IPS-NIHi7 (cell line): Measurements from ENCODE around the gene STOM.

Experiments
- DNase-seq: peaks from one replicate; pipeline ENCODE4 v3.0.0; 2012; ENCODE audit warnings: mixed read lengths; ENCODE audit errors: extremely low spot score

Gene STOM

DNA sequence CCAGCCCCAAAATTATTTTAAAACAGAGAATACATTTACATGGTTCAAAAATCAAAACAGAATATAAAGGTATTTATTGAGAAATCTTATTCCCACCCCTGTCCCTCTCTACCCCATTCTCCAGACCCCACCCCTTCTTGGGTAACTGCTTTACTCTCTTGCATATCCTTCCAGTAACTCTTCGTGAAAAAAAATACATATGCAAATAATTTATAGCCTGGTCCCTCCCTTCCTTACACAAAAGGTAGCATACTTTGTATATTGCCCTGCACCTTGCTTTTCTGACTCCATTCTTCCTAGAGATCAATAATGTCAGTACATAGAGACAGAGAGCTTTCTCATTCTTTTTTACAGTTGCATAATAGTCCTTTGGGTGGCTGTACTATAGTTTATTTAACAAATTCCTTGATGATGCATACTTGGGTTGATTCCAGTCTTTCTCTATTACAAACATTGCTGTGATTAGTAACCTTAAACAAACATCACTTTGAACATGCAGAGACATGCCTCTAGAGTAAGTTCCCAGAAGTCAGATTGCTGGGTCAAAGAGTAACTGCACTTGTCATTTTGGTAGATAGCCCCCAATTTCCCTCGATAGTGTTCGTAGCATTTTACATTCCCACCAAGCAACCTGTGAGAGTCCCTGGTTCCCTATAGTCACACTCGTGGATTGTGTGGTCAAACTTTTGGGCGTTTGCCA, 47.9 kb downstream of the STOM start:
- no peak for DNase-seq

DNA sequence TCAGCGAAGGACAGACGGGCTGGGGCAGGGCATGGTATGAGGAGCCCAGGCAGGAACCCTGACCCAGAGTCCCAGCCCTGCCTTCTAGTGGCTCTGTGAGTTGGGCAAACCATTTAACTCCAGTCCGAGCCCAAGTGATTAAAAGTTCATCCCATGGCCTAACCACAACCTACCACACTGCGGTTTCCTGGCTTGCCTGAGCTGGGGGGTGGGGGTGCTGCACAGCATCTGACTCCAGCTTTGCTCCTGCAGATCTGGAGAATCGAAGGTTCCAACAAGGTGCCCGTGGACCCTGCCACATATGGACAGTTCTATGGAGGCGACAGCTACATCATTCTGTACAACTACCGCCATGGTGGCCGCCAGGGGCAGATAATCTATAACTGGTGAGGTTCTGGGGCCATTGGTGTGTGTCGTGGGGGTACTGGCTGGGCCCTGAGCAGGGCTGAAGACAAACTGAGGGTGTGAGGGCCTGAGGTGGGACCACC, 49.0 kb downstream of the STOM start:
- no peak for DNase-seq

DNA sequence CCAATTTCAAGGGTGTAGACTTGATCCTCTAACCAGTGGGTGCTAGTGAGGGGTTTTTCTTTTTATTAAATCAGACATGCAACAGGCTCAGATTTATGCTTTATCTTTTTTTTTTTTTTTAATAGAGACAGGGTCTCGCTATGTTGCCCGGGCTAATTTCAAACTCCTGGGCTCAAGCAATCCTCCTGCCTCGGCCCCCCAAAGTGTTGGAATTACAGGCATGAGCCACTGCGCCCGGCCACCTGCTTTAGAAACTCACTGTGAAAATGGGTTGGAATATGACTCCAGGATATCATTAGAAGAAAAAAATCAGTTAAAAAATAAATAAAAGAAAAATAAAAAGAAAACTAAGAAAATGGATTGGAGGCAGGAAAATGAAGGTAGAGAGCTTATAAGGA, 50.7 kb downstream of the STOM start:
- DNase-seq = no peak

DNA sequence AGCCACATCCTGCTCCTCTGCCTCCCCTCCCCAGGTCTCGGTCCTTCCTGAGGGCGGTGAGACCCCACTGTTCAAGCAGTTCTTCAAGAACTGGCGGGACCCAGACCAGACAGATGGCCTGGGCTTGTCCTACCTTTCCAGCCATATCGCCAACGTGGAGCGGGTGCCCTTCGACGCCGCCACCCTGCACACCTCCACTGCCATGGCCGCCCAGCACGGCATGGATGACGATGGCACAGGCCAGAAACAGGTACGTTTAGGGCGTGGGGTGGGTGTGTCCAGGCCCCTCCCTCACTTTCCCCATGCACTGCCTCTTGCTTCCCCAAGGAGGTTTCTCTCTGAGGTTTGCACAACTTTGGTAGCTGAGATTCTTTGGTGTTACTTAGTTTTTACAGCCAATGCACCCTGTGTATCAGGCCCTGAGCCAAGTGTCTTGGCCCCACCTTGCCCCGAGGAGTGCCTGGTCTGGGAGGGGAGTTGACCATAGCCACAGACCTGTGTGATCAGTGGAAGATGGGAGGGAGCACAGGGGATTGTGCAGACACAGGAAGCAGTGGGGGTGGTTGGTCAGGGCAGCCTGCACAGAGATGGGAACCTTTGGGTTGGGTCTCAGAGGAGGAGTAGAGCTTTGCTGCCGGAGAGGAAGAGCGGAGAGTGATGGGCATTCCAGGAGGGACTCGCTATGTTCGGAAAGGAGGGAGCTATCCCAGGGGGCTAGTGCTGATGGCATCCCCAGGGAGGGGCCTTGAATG, 51.2 kb downstream of the STOM start:
- no peak for DNase-seq

DNA sequence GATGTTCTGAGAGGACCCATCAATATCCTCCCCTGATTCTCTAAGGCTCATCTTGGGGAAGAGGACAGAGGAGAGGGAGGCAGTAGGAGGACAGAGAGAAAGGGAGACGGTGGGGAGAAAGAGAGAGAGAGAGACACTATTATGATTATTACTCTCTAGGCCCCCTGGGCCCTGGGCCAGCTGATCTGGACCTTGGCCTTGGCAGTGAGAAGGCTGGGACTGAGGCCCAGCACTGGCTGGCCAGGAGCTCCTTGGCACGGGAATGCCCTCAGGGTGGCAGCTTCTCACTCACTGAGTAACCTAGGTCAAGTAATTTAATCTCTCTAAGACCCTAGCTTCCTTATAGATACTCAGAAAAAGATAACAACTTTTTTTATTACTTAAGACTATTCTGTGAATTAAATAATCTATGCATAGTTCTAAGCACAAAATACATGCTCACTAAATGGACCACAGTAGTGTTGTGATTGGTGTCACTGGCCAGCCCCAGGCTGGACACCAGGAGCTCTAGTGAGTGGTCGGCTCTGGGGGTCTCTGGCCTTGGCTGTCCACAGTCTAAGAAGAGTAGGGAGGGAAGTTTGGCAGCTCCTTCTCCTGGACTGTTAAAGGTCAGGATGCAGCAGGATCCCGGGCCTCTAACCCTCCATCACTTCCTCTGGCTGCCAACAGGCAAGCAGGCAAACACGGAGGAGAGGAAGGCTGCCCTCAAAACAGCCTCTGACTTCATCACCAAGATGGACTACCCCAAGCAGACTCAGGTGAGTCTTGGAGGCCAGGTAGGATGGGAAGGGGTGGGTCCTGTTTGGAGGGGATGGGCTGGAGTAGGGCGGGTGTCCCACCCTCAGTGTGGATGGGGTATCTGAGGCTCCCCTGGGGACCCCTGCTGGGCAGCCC, 52.1 kb downstream of the STOM start:
- no peak for DNase-seq

DNA sequence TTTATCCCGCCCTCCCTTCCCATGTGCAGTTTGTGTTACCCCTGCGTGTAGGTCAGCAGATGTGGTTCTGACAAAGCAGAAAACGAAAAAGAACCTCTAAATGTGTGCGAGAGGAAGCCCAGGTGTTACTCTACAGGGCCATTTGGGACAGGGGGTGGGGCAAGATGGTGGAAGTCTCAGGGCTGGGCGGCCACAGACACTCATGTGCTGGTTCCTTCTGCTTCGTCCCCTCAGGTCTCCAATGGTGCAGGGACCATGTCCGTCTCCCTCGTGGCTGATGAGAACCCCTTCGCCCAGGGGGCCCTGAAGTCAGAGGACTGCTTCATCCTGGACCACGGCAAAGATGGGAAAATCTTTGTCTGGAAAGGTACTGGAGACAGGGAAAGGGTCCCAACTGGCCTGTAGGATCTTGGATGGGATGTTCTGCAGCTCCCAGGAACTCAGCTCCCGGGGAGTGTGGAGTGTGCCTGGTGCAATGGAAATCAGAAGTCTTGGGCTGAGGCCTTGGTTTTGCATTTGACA, 53.1 kb downstream of the STOM start:
- DNase-seq = no peak

DNA sequence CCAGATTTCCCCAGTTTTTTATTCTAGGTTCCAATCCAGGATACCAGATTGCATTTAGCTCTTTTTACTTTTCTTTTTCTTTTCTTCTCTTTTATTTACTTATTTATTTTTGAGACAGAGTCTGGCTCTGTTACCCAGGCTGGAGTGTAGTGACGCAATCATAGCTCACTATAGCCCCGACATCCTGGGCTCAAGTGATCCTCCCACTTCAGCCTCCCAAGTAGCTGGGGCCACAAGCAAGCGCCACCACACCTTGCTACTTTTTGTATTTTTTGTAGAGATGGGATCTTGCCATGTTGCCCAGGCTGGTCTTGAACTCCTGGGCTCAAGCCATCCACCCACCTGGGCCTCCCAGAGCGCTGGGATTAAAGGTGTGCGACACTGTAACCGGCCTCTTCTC, 53.7 kb downstream of the STOM start:
- no peak for DNase-seq

DNA sequence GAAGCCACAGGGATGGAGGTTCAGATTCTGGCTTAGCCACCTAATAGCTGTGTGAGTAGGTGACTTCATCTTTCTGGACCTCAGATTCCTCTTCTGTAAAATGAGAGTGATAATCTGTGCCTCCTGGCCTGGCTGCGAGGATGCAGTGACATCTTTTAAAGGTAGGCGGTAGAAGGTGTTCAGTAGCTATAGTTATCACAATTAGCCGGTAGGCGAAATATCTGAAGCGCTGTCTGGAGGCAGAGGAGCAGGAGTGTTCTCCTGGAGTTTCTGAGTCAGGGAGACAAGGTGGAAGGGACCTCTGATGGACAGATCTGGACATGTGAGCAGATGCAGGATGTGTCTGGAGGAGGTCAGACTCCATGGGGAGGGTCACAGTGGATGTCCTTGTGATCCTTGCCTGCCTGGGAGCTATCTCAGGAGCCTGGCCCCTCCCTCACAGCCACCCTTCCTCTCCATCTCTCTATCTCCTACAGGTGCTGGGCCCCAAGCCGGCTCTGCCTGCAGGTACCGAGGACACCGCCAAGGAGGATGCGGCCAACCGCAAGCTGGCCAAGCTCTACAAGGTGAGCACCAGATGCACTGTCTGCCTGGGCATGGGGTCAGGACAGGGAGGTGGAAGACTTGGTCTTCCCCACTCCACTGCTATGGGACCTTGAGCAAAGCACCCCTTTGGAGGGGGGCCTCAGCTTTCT, 56.4 kb downstream of the STOM start:
- DNase-seq = no peak

DNA sequence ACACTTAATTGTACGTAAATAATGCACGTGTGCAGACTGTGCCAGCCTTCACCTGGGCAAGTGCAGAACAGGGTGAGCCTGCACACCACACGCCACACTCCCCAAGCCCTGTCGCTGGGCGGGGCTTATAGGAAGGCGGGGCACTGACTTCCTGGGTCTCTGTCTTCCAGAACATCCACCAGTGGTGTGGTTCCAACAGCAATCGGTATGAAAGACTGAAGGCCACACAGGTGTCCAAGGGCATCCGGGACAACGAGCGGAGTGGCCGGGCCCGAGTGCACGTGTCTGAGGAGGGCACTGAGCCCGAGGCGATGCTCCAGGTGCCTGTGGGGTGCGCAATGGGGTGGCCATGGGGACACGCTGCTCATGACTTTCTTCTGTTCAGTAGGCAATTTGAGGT, 57.9 kb downstream of the STOM start:
- no peak for DNase-seq

DNA sequence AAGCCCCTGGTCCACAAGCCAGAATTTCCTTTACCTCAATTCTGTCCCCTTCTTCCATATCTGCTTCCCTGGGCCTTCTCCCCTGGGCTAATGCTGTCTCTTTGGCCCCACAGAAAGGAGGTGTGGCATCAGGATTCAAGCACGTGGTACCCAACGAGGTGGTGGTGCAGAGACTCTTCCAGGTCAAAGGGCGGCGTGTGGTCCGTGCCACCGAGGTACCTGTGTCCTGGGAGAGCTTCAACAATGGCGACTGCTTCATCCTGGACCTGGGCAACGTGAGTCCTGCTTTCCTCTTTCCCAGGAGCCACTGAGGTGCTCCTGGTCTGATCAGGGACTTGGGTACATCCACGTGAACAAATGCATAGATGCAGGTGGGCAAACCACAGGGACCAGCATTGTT, 59.5 kb downstream of the STOM start:
- no peak for DNase-seq

DNA sequence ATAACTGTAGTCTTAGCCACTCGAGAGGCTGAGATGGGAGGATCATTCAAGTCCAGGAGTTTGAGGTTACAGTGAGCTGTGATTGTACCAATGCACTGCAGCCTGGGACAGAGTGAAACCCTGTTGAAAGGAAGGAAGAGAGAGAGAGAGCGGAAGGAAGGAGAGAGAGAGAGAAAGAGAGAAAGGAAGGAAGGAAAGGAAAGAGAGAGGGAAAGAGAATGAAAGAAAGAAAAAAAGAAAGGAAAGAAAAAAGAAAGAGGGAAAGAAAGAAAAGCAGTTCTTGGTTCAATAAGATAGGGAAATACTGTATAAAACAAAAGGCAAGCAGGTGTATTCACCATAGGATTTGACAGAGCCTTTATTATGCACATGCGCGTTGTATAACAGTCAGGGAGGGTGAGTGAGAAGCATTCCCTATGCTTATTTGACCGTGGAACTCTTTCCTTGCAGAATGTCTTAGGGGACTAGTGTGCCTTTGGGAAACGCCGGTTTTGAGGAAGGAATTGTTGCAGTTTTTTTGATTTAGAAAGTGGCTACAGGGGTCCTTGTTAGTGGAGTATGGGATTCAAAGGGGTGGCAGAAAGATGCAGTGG, 60.1 kb downstream of the STOM start:
- no peak for DNase-seq

DNA sequence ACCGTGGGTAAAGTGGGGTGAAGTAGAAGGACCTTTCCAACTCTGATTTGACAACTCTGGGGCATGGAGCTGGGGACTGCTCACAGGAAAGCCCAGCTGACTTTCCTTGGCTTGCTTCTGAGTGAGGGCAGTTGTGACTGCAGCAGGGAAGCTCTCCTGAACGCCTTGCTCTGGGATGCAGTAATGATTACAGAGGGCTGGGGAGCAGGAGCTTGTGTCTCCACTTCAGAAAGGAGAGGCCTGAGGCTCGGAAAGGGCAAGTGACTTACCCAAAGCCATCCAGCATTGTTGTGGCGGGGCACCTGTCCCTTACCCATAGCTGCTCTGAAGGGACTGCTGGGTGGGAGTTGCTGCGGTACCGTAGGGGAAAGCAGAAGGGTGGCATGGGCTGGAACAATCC, 60.9 kb downstream of the STOM start:
- DNase-seq = no peak

DNA sequence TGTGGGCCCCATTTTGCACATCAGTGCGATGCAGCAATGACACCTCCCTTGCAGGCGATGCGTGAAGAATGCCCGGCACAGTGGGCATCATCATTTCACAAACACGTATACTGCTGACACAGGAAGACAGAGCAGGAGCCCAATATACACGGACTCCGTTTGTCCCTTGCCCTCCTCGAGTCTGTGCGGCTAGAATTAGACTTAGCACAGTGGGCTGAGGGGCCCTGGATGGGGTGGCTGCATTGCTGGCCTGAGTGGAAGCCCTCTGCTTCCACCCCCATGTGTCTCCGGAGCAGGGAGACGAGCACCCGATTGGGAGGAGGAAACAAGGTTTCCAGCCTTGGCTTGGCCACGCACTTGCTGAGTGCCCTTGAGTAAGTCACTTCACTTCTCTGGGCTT, 61.3 kb downstream of the STOM start:
- DNase-seq = no peak

DNA sequence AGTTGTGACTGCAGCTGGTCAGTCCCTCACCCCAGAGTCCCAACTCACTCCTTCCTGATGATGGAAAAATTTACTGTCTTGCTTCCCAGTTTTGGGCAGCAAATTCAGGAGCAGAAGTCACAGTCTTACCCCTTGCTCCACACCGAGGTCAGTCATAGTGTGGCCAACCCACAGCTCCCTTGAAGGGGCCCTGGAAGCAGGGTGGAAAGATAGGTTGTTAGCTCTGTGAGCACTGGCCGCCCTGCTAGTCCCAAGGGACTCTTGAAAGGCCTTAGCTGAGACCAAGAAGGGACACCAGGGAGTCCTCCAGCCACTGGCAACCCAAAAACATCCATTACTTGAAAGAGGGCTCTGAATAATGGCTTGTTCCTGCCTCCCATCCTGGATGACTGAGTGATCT, 62.1 kb downstream of the STOM start:
- DNase-seq = no peak

DNA sequence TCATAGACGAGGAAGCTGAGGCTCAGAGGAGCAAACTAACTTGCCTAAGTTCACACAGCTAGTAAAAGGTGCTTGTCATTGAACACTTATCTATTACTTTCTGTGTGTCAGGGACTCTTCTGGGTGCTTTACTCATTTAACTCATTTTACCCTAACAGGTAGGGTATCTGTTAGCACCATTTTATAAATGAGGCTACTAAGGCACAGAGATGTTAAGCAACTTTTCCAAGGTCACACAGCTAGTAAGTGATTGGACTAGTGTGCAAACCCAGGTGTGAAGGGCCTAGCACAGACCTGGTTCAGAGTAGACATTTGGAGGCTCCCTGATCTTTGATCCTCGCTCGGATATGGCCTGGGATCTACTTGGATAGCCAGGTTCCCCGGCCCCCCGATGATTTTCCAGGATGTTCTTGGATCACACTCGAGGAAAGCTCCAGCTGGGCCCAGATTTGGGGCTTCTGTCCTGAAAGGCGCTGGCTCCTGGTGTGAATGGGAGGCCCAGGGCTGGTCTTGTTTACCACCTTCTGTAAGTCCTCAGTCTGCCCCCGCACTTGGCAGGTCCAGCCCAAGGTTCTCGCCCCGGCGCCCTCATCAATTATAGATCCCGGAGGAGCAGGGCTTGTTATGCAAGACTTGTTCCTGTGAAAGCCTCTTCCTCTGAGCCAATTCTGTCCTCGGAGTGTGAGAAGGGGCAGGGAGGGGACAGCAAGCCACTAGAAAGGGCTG, 64.6 kb downstream of the STOM start:
- no peak for DNase-seq

DNA sequence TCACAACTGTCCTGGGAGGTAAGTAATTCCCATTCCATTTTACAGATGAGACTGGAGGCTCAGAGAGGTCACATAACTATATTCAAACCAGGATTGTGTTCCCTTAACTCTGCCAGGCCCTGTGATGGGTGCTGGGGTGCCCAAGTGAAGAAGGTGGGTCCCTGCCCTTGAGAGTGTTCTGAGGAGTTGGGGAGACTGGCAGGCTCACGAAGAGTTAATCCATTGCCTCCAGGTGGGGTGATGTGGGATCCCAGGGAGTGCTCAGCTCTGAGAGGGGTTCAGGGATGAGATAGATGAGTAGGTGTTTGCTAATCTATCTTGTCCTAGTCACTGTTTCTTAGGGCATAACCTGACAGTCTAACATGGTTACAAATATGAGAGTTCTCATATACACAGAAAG, 65.3 kb downstream of the STOM start:
- DNase-seq = no peak

DNA sequence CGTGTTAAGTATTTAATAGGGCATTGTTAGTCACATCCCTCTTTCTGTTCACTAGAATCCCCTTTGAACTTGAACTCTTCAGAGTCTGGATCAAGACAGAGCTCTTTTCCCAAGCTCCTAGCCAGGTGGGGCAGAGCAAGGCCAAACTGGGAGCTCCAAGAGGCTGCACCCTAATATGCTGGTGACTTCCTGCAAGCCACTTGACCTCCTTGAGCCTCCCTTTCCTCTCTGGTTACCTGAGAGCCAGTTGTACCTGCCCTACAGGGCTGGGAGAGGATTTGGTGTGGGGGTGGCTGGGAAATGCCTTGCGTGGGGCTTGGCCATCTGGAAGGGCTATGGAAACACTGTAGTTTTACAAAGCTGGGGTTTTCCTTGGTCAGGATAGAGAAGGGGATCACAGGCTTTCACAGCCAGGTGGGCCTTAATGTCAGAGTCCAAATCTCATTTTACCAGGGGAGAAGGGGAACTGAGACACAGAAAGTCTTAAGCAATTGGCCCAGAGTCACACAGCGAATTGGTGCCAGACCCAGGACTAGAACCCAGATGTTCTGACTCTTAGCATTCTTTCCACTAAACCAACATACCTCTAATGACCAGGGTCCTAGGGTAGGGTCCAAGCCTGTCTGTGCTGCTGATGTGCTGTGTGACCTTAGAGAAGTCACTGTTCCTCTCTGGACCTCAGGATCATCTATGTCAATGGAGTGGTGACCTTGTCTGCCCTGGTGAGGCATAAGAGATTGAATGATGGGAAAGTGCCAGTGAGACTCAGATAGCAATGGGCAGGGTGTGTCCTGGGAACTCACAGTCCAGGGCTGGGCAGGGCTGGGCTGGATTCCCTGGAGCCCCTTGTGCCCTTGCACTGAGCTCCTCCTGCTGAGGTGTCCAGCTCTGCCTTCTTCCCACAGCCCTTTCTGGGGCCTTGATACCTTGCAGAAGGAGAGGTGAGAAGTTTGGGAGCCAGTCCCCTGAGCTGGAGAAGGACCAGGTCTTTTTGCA, 66.3 kb downstream of the STOM start:
- DNase-seq = no peak

DNA sequence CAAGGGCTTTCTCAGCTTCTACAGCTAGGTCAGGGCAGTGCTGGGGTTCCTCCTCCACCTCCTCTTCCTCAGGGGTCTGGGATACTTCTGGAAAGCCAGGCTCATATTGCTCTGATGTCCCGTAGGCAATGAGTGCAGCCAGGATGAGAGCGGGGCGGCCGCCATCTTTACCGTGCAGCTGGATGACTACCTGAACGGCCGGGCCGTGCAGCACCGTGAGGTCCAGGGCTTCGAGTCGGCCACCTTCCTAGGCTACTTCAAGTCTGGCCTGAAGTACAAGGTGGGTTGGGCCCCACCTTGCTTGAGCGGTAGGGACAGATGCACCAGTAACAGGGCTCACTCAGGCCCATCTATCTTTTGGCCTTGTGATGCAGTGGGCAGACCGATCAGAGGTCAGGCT, 67.3 kb downstream of the STOM start:
- DNase-seq = no peak

DNA sequence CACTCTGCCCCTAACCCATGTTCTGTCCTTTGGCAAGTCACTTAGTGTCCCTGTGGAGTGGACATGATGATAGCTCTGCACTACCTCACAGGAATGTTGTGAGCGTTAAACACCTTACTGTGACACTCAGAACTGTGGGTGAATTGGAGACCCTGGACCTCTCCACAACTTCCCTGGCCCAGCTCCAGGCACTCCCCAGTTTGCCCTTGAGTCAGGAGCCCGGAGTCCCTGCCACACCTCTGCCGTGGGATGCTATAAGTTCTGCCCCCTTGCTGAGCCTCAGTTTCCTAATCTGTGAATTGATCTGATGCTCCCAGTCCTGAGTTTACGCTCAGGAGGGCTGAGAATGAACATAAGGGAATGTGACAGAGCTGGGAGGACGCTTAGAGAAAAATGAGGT, 67.7 kb downstream of the STOM start:
- no peak for DNase-seq
